Uterus (tissue), 2 donors: ENCODE results near the gene ARMC2.

ENCODE experiments used
- POLR2A ChIP-seq, 2 donors: fragments of 450-650 bp; IDR thresholded peaks; one replicate each; pipeline ENCODE4 v1.6.1; 2016; ENCODE audit warnings: antibody characterized with exemption in 2 of 2, mild to moderate bottlenecking in 1 of 2, moderate library complexity in 1 of 2
- TF ChIP-seq, protein P1 (sequence below), 4 experiments: fragments of 200-600 bp in 2 of 4; fragments of 450-650 bp in 2 of 4; sonication (generic) in 2 of 4; IDR thresholded peaks; one replicate each; pipeline ENCODE4 v1.5.1; 2016 to 2019; ENCODE audit warnings: antibody characterized with exemption in 4 of 4, mild to moderate bottlenecking in 2 of 4, moderate library complexity in 1 of 4

DNA sequence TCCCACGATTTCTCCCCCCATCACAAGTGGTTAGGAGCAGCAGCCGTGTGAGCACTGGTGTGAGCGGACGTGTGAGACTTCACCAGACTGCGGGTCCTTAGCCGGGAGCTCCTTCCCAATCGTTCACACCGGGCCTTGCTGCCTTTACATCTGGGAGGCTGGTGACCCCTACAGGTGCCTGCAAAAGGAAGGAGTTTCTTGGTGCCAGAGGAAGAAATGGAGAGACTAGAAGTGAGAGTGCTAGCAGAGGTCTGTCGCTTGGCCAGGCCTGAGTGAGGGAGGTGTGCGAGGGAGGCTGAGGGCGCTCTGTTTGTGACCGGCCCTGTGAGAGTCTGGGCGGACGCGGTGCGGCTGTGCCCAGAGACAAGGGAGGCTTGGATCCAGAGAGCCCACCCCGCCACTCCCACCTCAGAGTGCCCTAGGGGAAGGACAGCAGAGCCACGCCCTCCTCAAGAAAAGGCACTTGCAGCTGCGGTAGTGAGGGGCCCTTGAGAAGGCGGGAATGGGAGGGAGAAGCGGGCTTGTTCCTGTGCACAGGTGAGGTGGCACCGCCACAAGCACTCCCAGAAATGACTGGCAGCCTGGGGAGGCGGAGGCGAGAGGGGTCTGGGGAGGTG is 10.0 kb upstream of the ARMC2 start:
- TF ChIP-seq, protein P1, sequence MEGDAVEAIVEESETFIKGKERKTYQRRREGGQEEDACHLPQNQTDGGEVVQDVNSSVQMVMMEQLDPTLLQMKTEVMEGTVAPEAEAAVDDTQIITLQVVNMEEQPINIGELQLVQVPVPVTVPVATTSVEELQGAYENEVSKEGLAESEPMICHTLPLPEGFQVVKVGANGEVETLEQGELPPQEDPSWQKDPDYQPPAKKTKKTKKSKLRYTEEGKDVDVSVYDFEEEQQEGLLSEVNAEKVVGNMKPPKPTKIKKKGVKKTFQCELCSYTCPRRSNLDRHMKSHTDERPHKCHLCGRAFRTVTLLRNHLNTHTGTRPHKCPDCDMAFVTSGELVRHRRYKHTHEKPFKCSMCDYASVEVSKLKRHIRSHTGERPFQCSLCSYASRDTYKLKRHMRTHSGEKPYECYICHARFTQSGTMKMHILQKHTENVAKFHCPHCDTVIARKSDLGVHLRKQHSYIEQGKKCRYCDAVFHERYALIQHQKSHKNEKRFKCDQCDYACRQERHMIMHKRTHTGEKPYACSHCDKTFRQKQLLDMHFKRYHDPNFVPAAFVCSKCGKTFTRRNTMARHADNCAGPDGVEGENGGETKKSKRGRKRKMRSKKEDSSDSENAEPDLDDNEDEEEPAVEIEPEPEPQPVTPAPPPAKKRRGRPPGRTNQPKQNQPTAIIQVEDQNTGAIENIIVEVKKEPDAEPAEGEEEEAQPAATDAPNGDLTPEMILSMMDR (IDR thresholded peaks at IDR 0.05): no peak
- TF ChIP-seq POLR2A (IDR thresholded peaks at IDR 0.05): no peak
